ENCODE results near the gene LRRC7.
"Not testable (repeated sequence)": the region's sequence is repeated elsewhere in the genome, so short reads cannot be mapped to it uniquely, and the experiment has no call there.

LRRC7 gene

DNA sequence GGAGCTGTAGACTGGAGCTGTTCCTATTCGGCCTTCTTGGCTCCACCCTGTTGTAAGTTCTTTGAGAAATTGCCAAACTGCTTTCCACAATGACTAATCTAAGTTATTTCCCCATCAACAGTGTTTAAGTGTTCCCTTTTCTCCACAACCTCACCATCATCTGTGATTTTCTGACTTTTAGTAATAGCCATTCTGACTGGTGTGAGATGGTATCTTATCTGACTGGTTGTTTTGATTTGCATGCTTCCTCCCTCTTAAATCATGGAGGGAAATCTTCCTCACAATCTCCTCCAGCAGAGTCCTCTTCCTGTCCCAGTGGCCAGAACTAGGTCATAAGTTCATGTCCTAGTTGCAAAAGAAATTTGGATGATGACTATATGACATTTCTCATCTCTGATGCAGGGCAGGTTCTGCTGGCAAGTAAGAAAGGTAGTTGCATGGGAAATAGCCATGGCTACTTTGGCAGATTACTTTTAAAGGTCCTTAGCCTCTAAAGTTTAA is 343.6 kb downstream of the LRRC7 start:
- no peak for DNase-seq

DNA sequence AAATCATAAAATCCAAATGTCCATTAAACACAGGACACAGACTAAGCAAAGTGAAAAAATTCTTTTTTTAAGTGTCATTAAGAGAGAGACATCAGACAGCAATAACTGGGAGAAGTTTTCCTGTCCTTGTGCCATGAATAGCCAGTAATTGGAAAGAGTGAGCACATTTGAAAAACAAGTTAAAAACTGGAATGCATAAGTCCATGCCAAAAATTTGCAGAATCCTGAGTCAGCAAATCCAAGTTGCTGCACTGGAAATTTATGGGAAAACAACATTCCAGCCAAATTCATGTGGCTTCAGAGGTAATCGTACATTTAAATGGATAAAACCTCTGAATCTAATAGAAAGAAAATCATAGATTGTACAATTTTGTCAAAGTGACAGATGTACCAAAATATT is 346.3 kb downstream of the LRRC7 start:
- no peak for DNase-seq

DNA sequence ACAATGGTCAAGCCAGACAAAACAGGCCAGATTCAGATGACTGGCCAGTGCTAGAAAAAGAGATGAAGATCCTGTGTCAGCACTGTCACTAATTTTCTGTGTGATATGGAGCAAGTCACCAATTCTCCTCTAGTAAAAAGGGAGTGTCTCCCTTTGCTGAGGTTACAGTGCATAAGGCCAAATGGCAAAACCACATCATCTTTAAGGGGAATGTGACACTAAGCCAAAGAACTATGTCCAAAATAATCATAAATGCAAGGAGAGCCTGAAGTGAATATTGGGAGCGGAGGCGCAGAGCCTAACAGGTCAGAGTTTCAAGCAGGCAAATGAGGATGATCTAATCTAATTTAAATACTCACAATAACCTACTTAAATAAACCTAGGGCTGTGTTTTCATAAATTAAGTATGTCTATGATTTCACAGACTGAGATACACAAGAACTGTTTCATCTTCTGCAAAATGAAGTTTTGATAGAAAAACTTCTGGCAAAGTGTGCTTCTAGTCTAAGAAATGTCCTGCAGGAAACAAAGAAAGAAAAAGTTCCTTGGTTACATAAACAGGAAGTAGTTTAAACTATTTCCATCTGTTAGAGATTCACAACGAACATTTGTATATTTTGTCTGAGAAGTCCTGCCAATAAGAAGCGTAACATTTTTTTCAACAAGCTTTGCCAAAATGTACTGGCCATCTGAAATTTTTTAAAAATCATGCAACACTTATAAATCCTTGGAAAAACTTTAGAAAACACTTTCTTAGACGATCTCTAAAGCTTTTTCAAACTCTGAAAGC is 347.4 kb downstream of the LRRC7 start:
- no peak for DNase-seq

- DNase-seq = no peak
Observed at GRCh38 chr1:69919129-69919921, 351.6 kb downstream of the LRRC7 start.

DNA sequence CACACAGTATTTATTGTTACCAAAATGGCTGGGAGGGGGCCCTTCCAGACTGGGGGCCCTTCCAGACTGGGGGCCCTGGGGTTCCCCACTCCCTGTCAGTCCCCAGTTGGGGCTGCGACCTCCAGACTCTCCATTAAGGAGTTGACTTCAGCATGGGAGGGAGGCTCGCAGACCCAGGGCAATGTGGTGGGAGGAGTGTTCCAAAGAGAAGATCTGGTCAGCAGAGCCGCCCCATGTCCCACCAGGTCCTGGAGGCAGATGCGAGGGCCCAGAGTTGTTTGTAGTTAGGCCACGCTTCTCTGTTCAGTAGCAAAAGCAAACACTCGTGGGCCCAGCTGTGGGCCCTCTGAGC is 352.2 kb downstream of the LRRC7 start:
- DNase-seq = no peak

DNA sequence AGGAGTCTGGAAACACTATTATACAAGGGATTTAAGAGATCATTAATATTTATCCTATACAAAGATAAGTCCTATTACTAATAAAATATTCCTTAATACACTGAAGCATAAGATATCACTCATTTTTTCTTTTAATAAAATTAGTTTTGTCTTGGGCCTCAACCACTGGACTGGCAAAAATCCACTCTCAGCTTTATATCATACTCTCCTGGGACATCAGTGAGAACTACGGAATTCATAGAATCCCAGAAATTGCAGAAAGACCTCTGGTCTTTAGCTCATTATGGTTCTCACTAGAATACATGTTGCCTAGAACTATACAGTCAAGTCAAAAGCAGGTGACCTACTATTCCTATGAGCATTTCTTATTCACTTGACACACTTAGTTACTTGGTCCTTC is 352.7 kb downstream of the LRRC7 start:
- DNase-seq = no peak

- DNase-seq = no peak
Observed at GRCh38 chr1:69921486-69921885, 353.8 kb downstream of the LRRC7 start.

DNA sequence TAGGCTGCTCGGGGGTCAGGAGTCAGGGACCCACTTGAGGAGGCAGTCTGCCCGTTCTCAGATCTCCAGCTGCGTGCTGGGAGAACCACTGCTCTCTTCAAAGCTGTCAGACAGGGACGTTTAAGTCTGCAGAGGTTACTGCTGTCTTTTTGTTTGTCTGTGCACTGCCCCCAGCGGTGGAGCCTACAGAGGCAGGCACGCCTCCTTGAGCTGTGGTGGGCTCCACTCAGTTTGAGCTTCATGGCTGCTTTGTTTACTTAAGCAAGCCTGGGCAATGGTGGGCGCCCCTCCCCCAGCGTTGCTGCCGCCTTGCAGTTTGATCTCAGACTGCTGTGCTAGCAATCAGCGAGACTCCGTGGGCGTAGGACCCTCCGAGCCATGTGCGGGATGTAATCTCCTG is 360.5 kb downstream of the LRRC7 start:
- DNase-seq = not testable (repeated sequence)

GRCh38 chr1:69929308-69930057 is 361.8 kb downstream of the LRRC7 start:
- no peak for DNase-seq

- no peak for DNase-seq
Observed at GRCh38 chr1:69930396-69930795, 362.7 kb downstream of the LRRC7 start.

- no peak for DNase-seq
Observed at GRCh38 chr1:69932760-69933159, 365.0 kb downstream of the LRRC7 start.

DNA sequence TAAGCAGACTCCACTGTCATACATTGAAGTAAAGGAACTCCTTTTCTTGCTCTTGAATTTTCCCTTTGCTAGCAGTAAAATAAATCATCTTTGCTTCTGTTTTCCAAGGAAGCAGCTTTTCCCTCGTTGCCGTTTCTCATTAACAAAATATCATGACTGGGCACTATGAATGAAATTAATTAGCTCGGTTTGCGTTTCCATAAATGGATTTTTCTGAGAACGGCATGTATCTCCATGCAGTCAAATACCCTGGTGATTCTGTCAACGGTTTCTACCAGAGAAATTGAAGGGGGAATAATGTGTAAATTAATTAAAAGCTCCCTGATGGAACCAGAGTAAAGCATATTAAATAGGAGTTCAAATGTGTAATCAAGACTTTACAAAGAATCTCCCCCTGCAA is 372.5 kb downstream of the LRRC7 start:
- no peak for DNase-seq

DNA sequence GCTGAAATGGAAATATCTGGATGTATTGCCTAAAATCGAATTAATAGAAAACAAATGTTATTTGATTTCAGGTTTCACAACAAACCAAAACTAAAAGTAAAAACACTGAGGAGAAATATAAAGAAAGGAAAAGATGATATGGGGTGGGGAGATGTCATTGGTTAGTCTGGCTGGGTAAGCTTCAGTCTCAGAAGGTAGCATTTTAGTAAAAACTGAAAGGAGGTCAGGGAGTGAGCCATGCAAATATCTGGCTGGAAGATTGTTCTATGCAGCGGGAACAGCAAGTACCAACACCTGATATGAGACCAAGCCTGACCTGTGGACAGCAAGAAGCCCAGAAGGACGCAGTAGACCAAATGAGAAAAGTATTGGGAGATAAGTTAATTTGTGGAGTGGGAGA is 373.1 kb downstream of the LRRC7 start:
- DNase-seq = no peak

- DNase-seq = no peak
Observed at GRCh38 chr1:69943030-69943429, 375.3 kb downstream of the LRRC7 start.

- DNase-seq = no peak
Observed at GRCh38 chr1:69946935-69947334, 379.2 kb downstream of the LRRC7 start.

GRCh38 chr1:69947837-69948236 is 380.1 kb downstream of the LRRC7 start:
- DNase-seq = no peak

DNA sequence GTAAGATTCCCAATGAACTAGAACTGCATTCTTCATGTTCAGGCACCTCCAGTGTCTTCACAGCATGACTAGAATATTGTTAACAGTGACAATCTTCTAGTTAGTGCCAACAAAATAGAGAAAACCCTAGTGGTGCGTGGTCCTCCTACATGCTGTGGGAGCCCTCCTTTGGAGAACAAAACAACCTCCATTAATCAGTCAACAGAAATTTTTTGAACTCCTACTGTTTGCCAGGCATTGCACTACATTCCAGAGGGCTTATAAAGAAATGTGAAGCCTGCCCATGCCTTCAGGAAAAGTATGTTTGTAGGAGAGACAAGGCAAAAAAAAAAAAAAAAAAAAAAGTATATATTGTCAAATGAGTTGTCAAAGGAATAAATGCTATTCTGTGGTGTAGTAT is 385.0 kb downstream of the LRRC7 start:
- DNase-seq = no peak

- DNase-seq = not testable (repeated sequence)
Observed at GRCh38 chr1:69962452-69962851, 394.7 kb downstream of the LRRC7 start.

DNA sequence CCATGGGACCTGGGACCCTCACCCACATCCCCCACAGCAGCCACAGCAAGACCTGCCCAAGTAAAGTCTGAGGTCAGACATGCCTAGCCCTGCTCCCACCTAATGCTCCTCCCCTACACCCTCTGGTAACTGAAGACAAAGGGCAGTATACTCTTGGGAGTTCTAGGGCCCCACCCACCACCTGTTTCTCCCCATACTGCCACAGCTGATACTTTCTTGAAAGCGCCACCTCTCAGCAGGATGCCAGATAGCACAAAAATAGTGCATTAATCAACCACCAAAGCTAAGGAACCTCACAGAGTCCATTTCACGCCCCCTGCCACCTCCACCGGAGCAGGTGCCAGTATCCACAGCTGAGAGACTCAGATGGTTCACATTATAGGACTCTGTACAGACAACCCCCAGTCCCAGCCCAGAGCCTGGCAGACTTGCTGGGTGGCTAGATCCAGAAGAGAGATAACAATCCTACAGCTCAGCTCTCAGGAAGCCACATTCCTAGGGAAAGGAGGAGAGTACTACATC is 399.6 kb downstream of the LRRC7 start:
- no peak for DNase-seq

GRCh38 chr1:69976896-69977295 is 409.2 kb downstream of the LRRC7 start:
- no peak for DNase-seq

DNA sequence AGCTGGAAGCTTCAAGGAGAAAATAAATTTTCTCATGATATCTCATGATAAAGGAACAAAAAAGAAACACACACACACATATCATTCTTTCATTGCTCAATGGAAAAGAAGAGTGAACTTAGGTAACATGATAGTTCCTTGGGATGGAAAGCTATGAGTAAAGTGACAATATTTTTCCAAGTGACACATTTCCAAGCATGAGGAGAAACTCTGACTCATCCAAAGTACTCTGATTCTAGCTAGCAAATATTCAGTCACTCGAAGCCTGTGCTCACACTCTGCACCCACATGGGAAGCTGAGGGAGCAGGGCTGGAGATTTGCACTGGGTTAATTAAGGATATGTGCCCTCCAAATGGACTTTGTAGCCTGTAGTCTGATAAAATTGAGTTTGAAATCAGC is 415.3 kb downstream of the LRRC7 start:
- no peak for DNase-seq

DNA sequence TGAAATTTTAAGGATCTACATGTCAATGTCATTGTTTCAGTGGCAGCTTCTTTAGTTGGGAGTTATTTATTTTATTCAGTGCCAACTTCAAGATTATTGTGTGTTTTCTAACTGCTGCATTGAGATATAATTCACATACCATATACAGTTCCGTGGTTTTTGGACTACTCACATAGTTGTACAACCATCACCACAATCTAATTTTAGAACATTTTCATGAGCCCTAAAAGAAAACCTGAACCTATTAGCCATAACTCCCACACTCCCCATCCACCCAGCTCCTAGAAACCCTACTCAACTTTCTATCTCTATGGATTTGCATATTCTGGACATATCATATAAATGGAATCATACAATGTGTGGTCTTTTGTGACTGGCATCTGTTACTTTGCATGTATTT is 417.7 kb downstream of the LRRC7 start:
- DNase-seq = no peak

GRCh38 chr1:69985901-69986439 is 418.2 kb downstream of the LRRC7 start:
- DNase-seq = no peak

All from activated CD8-positive, alpha-beta memory T cell treated with anti-CD3 and anti-CD28 coated beads for 24 hours (primary cell).